GM19397 (cell line): ENCODE data around the gene SLC6A16.
A peak's percentile ranks its signal among the peaks of the same experiment; 100 is the strongest.
"Not testable (repeated sequence)": the region's sequence is repeated elsewhere in the genome, so short reads cannot be mapped to it uniquely, and the experiment has no call there.

ENCODE experiments used
- ATAC-seq: cut with Tn5 transposase; IDR thresholded peaks from one replicate; pipeline ENCODE4 v1.9.1; 2021; ENCODE audit warnings: mild to moderate bottlenecking, moderate library complexity; ENCODE audit not compliant: unreplicated experiment

SLC6A16 gene

GRCh38 chr19:49332691-49333417 is 7.9 kb upstream of the SLC6A16 start:
- ATAC-seq: not testable (repeated sequence)

- ATAC-seq: peak; percentile 43
These were observed 6.6 kb upstream of the SLC6A16 start for GRCh38 chr19:49331616-49332055.

GRCh38 chr19:49331187-49331586 is 6.2 kb upstream of the SLC6A16 start:
- not testable (repeated sequence) for ATAC-seq

- ATAC-seq: no peak
These were observed 3.8 kb upstream of the SLC6A16 start for GRCh38 chr19:49328741-49329140.

GRCh38 chr19:49327878-49328544 is 3.0 kb upstream of the SLC6A16 start:
- ATAC-seq: no peak

GRCh38 chr19:49326165-49326704 is 1.2 kb upstream of the SLC6A16 start:
- ATAC-seq: no peak

GRCh38 chr19:49325756-49326155 is 765 bp upstream of the SLC6A16 start:
- ATAC-seq: not testable (repeated sequence)

GRCh38 chr19:49318296-49318695 is 6.7 kb downstream of the SLC6A16 start:
- ATAC-seq: no peak

- ATAC-seq: no peak
These were observed 8.7 kb downstream of the SLC6A16 start for GRCh38 chr19:49316284-49316683.

- ATAC-seq: no peak
These were observed 9.9 kb downstream of the SLC6A16 start for GRCh38 chr19:49315111-49315510.

GRCh38 chr19:49309087-49309486 is 15.9 kb downstream of the SLC6A16 start:
- ATAC-seq: no peak

- not testable (repeated sequence) for ATAC-seq
These were observed 18.3 kb downstream of the SLC6A16 start for GRCh38 chr19:49306734-49307133.

GRCh38 chr19:49301866-49302252 is 23.1 kb downstream of the SLC6A16 start:
- ATAC-seq: no peak

- peak; percentile 72 for ATAC-seq
These were observed 23.7 kb downstream of the SLC6A16 start for GRCh38 chr19:49301165-49301865.

GRCh38 chr19:49298653-49299052 is 26.3 kb downstream of the SLC6A16 start:
- ATAC-seq: not testable (repeated sequence)

GRCh38 chr19:49297403-49297802 is 27.6 kb downstream of the SLC6A16 start:
- no peak for ATAC-seq

- ATAC-seq: no peak
These were observed 29.6 kb downstream of the SLC6A16 start for GRCh38 chr19:49295208-49295880.

- no peak for ATAC-seq
These were observed 30.6 kb downstream of the SLC6A16 start for GRCh38 chr19:49294401-49294800.

GRCh38 chr19:49290517-49290916 is 34.5 kb downstream of the SLC6A16 start:
- no peak for ATAC-seq

GRCh38 chr19:49289286-49289685 is 35.7 kb downstream of the SLC6A16 start:
- not testable (repeated sequence) for ATAC-seq

- ATAC-seq: not testable (repeated sequence)
These were observed 36.8 kb downstream of the SLC6A16 start for GRCh38 chr19:49288205-49288604.
